ENCODE measurements around the gene NKD2.

DNA sequence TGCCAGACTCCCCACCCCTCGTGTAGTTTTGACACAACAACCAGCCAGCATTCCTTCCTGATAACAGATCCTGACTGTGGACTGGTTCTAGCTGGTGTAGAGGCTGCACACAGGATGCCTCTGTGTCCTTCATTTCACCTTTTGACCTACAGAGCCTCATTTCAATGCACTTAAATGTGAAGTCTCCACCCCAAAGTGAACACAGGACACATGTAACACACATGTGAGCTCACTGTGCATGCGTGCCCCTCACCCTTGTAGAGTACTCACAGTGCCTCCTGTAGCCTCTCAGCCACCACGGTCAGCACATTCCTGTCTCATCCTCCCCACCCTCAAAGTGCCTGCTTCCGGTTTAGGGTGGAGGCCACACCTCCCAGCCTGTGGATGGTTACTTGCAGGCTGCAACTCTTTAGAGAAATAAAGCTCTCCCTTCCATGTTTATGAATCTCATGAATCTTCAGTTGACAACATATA lies 11.6 kb upstream of the NKD2 start:
- TF ChIP-seq, protein P1, sequence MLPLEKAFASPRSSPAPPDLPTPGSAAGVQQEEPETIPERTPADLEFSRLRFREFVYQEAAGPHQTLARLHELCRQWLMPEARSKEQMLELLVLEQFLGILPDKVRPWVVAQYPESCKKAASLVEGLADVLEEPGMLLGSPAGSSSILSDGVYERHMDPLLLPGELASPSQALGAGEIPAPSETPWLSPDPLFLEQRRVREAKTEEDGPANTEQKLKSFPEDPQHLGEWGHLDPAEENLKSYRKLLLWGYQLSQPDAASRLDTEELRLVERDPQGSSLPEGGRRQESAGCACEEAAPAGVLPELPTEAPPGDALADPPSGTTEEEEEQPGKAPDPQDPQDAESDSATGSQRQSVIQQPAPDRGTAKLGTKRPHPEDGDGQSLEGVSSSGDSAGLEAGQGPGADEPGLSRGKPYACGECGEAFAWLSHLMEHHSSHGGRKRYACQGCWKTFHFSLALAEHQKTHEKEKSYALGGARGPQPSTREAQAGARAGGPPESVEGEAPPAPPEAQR (CRISPR knock-in tag; IDR thresholded peaks at IDR 0.05), result no peak
- TF ChIP-seq MAX (CRISPR knock-in tag; IDR thresholded peaks at IDR 0.05) (no peak), IRF1 (CRISPR knock-in tag; IDR thresholded peaks at IDR 0.05) (no peak), ZNF512 (CRISPR knock-in tag; IDR thresholded peaks at IDR 0.05; ENCODE audit: borderline replicate concordance) (no peak)
- TF ChIP-seq, protein P2, sequence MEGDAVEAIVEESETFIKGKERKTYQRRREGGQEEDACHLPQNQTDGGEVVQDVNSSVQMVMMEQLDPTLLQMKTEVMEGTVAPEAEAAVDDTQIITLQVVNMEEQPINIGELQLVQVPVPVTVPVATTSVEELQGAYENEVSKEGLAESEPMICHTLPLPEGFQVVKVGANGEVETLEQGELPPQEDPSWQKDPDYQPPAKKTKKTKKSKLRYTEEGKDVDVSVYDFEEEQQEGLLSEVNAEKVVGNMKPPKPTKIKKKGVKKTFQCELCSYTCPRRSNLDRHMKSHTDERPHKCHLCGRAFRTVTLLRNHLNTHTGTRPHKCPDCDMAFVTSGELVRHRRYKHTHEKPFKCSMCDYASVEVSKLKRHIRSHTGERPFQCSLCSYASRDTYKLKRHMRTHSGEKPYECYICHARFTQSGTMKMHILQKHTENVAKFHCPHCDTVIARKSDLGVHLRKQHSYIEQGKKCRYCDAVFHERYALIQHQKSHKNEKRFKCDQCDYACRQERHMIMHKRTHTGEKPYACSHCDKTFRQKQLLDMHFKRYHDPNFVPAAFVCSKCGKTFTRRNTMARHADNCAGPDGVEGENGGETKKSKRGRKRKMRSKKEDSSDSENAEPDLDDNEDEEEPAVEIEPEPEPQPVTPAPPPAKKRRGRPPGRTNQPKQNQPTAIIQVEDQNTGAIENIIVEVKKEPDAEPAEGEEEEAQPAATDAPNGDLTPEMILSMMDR (IDR thresholded peaks at IDR 0.05), result no peak

All from WTC11 (cell line).